ENCODE measurements around the gene CDX1.
A peak's percentile ranks its signal among the peaks of the same experiment; 100 is the strongest.

Gene CDX1

GRCh38 chr5:150146862-150147601 is 19.5 kb upstream of the CDX1 start:
- no peak for DNase-seq

GRCh38 chr5:150147670-150148069 is 18.9 kb upstream of the CDX1 start:
- no peak for DNase-seq

DNA sequence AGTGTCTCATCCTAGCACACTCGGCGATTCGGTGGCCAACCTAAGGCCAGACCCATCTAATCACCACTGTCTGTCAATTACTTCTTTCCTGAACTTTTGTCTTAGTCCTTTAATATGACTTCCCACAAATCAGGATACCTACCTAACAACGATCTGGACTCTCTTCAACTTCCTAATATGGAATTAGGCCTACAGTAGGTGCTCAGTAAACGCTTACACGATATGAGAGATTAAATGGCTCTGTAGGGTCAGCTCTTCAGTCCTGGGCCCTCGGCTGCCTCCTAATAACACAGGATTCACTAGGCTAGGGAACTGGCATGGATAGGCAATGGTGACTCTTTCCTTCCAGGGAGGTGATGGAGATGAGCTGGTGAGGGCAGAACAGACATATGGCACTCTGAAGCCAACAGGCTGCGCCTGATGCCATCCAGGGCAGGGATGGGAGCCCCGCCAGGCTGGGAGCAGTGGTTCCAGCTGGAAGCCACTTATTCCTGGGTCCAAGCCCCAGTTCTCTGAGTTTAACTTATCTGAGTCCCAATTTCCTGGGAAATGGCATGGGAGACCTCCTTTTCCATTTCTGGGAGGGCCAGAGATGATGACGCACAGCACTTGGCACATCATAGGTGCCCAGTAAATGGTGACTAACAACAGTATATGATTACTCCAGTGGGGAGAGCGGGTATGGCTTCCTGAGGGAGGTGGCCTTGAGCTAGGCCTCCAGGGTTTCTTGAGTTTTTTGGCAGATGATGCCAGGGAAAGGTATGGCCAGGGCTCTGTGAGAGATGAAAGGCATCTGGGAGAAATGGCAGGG is 18.3 kb upstream of the CDX1 start:
- no peak for DNase-seq

DNA sequence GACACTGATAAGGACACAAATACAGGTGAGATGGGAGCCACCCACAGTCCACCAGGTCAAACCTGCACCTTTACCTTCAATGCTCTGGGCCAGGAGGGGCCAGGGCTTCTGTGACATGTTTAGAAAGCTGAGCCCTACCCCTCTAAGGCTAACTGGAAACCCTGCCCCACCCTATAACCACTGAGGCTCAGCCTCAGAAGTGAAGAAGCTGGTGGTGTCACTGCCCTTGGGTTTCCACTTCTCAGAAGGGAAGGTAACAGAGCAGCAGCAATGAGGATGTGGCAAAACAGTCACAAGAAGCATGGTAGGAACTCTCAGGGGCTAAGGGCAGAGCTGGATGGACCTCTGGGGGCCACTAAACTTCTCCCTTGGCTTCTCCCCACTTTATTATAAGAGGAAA is 17.0 kb upstream of the CDX1 start:
- no peak for DNase-seq

GRCh38 chr5:150152636-150153462 is 13.7 kb upstream of the CDX1 start:
- DNase-seq, result no peak

- no peak for DNase-seq
Measured at GRCh38 chr5:150153483-150153882, 13.1 kb upstream of the CDX1 start.

DNA sequence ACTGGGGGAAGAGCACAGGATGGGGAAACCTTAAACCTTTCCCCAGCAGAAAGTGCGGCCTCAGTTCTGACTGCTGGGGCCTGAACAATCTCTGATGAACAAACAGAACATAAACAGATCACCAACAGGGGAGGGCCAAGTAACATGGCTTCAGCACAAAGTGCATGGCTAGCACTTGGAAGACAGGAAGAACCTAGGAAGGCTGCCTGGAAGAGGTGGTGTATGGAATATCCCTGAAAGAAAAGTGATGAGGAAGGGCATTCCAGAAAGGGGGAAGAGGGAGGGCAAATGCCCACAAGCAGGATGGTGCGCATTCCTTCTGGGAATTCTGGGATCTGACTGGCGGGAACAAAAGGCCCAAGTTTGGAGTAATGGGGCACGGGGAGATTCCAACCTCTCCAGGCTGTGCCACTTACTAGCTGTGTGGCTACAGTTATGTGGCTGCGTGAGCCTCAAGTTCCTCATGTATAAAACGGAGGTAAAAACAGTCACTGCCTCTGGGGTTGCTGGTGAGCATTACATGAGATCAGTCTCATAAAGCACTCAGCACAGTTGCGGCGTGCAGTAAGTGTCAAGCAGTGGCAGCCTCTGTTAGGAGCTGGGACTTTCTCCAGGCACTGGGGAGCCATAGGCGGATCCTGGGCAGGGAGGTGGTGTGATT is 12.5 kb upstream of the CDX1 start:
- no peak for DNase-seq

- no peak for DNase-seq
Measured at GRCh38 chr5:150154618-150155128, 11.9 kb upstream of the CDX1 start.

DNA sequence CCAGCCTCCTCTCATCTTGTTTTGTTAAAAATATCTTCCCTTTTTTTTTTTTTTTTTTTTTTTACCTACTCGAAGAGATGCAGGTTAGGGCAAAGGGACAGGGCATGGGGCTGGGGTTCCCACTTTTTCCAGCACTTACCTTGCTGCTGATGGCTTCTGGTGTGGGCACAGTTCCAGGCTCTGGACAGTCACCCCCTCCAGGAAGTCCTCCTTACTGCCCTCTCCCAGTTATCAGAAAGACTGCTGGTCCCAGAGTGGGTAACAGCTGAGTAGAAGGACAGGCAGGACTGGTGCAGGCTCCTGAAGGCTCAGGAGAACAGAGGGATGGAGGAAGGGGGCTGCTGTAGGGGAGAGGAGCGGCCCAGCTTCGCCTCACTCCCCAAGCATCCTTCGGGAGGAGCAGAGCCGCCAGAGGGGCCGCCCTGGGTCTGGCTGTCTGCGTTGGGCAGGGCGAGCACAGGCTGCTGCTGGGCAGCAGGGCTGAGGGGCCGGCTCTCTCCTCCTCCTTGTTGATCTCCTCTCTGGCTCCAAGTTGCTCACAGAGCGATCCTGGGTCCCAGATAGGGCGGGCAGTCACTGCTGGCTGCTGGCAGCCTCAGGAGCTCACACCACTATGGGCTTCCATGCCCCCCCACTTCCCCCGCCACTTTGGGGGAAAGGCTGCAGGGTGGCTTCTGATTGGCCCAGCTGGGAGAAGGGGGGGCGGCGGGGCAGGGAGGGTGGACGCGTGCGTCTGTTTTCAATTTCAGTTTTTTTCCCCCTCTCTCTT is 11.1 kb upstream of the CDX1 start, which contains the start of gene PDGFRB:
Gene PDGFRB, minus strand, starts transcription at position 588 of the 769 bp plus-strand sequence. CDS start 18,798 bp downstream, outside the sequence.
- DNase-seq, result no peak

DNA sequence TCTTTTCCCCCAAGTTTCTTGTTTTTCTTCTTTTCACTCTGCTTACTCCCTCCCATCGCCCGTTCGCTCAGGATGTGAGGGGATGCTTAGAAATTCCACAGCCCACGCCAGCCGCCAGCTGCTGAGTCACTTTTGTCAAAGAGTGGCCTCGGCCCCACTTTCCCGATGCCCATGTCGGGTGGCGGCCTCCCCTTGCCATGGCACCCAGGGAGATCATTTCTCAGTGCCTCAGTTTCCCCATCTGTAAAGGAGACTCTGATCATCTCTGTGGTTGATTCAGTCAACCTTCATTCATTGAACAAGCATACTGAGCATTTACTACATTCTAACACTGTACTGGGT is 10.6 kb upstream of the CDX1 start:
- DNase-seq, result no peak

DNA sequence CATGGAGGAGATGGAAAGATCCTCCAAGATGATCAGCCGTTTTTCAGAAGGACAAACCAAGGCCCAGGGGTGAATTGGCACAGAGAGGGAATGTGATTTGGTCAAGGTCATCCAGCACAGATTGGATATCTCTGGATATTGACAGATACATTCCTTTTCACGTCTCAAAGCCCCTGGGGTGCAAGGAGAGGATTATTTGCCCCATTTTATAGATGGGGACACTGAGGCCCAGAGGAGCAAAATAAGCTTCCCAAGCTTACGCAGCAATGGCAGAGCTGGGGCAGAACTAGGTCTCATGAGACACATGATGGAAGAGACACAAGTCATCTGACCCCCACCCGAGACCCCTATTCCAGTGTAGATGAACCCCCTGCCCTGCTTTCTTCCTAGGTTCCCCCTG is 10.0 kb upstream of the CDX1 start:
- no peak for DNase-seq

DNA sequence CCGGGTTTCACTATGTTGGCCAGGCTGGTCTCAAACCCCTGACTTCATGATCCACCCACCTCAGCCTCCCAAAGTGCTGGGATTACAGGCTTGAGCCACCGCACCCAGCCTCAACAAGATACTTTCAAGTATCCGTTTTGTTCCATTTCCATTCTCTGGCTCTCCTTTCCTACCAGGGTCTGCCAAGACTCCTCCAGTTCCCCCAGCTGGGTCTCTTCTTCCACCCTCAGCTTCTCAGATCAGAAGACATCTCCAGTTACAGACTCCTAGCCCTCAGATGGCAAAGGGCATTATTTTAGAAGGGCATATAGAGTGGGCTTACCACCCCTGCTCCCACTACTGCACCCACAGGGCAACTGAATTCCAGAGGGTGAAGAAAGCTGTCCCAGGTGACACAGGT is 9.4 kb upstream of the CDX1 start:
- no peak for DNase-seq

DNA sequence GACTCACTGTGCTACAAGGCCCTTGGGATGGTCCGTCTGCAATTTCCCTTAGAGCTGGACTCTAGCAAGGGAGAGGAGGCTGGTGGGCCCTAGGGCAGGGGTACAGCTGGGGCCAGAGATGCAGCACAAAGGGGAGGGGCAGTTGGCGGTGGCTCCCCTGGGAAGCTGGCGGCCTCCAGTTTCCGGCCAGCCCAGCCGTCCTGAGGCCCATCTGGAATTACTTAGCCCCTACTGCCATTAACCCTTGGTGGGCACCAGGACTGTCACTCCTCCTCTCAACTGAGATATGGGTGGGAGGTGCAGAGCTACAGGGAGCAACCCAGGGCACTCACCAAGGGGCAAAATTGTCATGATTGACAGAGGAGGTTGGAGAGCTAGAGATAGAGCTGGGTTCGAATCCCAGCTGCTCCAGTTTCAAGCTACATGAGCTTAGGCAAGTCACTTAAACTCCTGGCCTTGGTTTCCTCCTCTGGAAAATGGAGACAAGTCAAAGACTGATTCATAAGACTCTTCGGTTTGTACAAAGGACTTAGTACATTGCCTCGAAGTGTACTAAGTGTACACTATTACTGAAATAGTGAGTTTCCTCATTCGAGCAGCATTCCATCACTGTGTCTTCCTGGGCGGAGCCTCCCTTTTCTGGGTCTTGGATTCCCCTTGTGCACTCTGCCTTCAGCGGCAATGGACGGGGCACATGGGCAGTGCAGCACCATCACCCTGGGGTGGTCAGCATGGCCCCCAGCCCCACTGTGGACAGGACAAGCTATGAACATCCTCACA is 8.2 kb upstream of the CDX1 start:
- DNase-seq, result no peak

GRCh38 chr5:150159031-150159430 is 7.5 kb upstream of the CDX1 start:
- DNase-seq, result no peak

DNA sequence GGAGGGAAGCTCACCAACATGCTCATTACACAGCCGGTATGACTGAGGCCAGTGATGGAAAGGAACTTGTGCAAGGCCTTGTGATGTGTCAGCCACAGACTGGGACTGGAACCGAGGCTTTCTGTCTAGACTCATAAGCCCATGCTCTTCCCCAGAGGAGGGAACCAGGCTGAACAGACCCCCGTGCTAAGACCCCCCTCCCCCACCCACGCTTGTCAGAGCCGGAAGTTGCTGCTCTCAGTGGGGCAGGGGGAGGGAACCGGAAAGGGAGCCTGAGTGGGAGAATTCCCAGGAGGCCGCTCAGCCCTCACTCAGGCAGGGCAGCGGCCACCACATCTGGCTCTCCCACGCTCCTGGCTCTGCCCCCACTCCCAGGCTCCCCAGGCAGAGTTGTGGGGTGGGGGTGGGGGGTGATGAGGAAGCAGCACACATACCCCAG is 6.8 kb upstream of the CDX1 start:
- DNase-seq, result no peak

- no peak for DNase-seq
Measured at GRCh38 chr5:150160448-150161081, 6.0 kb upstream of the CDX1 start.

- peak; percentile 22 for DNase-seq
Measured at GRCh38 chr5:150161242-150162141, 5.1 kb upstream of the CDX1 start.

GRCh38 chr5:150162142-150162513 is 4.5 kb upstream of the CDX1 start:
- DNase-seq, result no peak

DNA sequence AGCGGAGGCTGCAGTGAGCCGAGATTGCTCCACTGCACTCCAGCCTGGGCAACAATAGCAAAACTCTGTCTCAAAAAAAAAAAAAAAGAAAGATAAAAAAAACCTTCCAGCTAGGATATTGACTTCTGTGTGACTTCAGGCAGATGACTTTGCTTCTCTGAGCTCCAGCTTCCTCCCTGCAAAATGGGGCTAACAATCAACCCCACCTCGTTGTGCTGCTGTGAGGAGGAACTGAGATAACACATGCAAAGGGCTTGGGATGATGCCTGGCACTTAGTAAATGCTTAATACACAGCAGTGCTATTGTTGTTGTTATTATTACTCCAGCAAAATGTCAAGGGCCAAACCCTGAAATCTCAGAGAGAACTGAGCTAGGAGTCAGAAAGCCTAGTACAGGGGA is 3.5 kb upstream of the CDX1 start:
- DNase-seq, result no peak
